HCT116 (cell line): ENCODE measurements around the gene WSCD2.

Experiments used
- SP1 ChIP-seq: IDR thresholded peaks from 2 replicates; pipeline ENCODE4 v1.6.1; 2012; ENCODE audit warnings: low read depth
- YY1 ChIP-seq: IDR thresholded peaks from 2 replicates; pipeline ENCODE4 v1.6.1; 2011; ENCODE audit warnings: low read length, low read depth, moderate library complexity, mild to moderate bottlenecking; ENCODE audit not compliant: insufficient replicate concordance; ENCODE audit errors: extremely low read depth
- TF ChIP-seq, protein P1 (sequence below), 3 experiments: fragments of 200-600 bp in 1 of 3; sonication (generic) in 1 of 3; IDR thresholded peaks in 2 of 3; conservative IDR thresholded peaks in 1 of 3; 2 replicates each; pipeline ENCODE4 v1.5.1; 2012 to 2017; ENCODE audit warnings: low read depth in 2 of 3, low read length in 2 of 3, antibody characterized with exemption in 1 of 3, borderline replicate concordance in 1 of 3, control low read depth in 1 of 3, mild to moderate bottlenecking in 1 of 3, mixed read lengths in 1 of 3, mixed run types in 1 of 3, moderate library complexity in 1 of 3; ENCODE audit not compliant: insufficient read depth in 1 of 3

DNA sequence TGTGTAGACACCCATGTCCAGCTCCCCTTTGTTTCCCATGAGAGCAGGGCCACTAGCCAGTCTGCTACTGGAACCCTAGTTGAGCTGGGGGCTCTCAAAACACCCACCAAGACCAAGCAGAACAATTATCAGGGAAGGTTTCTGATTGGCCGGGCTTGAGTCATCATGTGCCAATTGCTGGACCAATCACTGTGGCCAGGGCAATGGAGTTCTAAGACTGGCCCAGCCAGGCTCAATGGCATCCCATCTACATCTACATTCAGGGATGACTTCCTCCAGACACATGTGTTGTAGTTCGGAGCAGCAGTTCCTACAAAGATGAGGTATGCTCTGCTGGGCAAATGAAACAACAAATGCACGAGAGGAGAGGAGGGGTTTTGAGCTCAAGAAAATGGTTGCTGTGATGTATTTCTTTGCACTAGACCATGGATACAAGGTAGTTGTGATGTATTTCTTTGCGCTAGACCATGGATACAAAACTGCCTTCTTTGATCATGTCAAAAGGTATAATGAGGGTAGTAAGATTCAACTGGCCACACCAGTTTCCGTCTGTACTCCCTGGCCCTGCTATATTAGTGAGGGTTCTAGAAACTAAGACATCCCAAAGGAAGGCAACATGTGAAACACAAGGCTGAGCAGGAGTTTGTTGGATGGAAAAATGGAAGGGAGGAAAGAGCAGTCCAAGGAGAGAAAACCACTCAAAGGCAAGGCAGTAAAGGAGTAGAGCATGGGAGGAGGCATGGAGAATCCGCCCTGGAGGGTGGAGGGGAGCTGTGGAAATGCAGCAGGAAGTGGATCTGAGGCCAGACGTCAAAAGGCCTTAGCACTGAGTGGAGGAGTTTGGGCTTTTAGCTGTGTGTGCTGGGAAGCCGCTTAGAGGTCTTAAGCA is 8.9 kb upstream of the WSCD2 start:
- TF ChIP-seq, protein P1, sequence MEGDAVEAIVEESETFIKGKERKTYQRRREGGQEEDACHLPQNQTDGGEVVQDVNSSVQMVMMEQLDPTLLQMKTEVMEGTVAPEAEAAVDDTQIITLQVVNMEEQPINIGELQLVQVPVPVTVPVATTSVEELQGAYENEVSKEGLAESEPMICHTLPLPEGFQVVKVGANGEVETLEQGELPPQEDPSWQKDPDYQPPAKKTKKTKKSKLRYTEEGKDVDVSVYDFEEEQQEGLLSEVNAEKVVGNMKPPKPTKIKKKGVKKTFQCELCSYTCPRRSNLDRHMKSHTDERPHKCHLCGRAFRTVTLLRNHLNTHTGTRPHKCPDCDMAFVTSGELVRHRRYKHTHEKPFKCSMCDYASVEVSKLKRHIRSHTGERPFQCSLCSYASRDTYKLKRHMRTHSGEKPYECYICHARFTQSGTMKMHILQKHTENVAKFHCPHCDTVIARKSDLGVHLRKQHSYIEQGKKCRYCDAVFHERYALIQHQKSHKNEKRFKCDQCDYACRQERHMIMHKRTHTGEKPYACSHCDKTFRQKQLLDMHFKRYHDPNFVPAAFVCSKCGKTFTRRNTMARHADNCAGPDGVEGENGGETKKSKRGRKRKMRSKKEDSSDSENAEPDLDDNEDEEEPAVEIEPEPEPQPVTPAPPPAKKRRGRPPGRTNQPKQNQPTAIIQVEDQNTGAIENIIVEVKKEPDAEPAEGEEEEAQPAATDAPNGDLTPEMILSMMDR (IDR thresholded peaks at IDR 0.05 in 2 of 3, conservative IDR thresholded peaks at IDR 0.05 in 1 of 3; ENCODE audit: borderline replicate concordance in 1 of 3, insufficient read depth in 1 of 3, low read depth in 2 of 3, low read length in 2 of 3) = no peak
- TF ChIP-seq SP1 = no peak
- no peak for TF ChIP-seq YY1
